SK-N-SH (cell line): ENCODE results near the gene IVNS1ABP. TPM values are rescaled to one million over a fixed set of nuclear protein-coding genes. Genes with fewer than 3 reads are reported as not detected.
"Not testable (repeated sequence)": the region's sequence is repeated elsewhere in the genome, so short reads cannot be mapped to it uniquely, and the experiment has no call there.

Experiments used
- CTCF ChIA-PET: fragments of 300-600, 350-600 bp; formaldehyde crosslinking; extraction: SDS; loops from one replicate; lab custom pipeline; 2021; lab: Yijun Ruan, JAX
- POLR2A ChIA-PET: fragments of 350-600 bp; sonication (Branson Sonifier 250); formaldehyde crosslinking; extraction: SDS; loops from one replicate; lab custom pipeline; 2020; ENCODE audit warnings: antibody characterized with exemption, inconsistent platforms; lab: Yijun Ruan, JAX
- DNase-seq: peaks from one replicate; pipeline ENCODE4 v3.0.0; 2012
- H2AFZ ChIP-seq: fragments of 200-600 bp; sonication (generic); 2 replicates; pipeline ENCODE4 v1.8.1; 2016; ENCODE audit warnings: antibody characterized with exemption, mild to moderate bottlenecking, low read depth
- H3F3A ChIP-seq: fragments of 200-600 bp; sonication (generic); replicated peaks from 2 replicates; pipeline ENCODE3; 2016; ENCODE audit warnings: antibody characterized with exemption, mild to moderate bottlenecking; ENCODE audit not compliant: insufficient read depth
- H3K27ac ChIP-seq, 2 experiments: fragments of 200-500 bp in 1 of 2; fragments of 200-600 bp in 1 of 2; sonication (Bioruptor generic) in 1 of 2; sonication (generic), shearing (Covaris generic) in 1 of 2; 2 replicates each; pipeline versions ENCODE4 v1.5.1 to v1.6.1; 2014 to 2016; ENCODE audit warnings: low read depth in 2 of 2, inconsistent platforms in 1 of 2, low read length in 1 of 2, mild to moderate bottlenecking in 1 of 2, mixed read lengths in 1 of 2
- H3K27me3 ChIP-seq: fragments of 200-600 bp; sonication (generic), shearing (Covaris generic); 2 replicates; pipeline ENCODE4 v1.6.1; 2016; ENCODE audit warnings: mixed run types; ENCODE audit not compliant: insufficient read depth
- H3K36me3 ChIP-seq, 2 experiments: fragments of 200-500 bp in 1 of 2; fragments of 200-600 bp in 1 of 2; sonication (Bioruptor generic) in 1 of 2; sonication (generic) in 1 of 2; replicated peaks in 1 of 2; 2 replicates each; pipeline versions ENCODE3 to v1.5.1; 2014 to 2016; ENCODE audit warnings: low read length in 1 of 2, mild to moderate bottlenecking in 1 of 2; ENCODE audit not compliant: insufficient read depth in 2 of 2, control insufficient read depth in 1 of 2
- H3K4me1 ChIP-seq, 2 experiments: fragments of 200-500 bp in 1 of 2; fragments of 200-600 bp in 1 of 2; sonication (Bioruptor generic) in 1 of 2; sonication (generic), shearing (Covaris generic) in 1 of 2; 2 replicates each; pipeline versions ENCODE4 v1.5.1 to v1.6.1; 2014 to 2016; ENCODE audit warnings: low read depth in 1 of 2, low read length in 1 of 2, mixed run types in 1 of 2; ENCODE audit not compliant: insufficient read depth in 2 of 2, control insufficient read depth in 1 of 2
- H3K4me2 ChIP-seq: fragments of 200-600 bp; sonication (generic), shearing (Covaris generic); 2 replicates; pipeline ENCODE4 v1.6.1; 2017; ENCODE audit warnings: mixed run types
- H3K4me3 ChIP-seq, 2 experiments: fragments of 200-500 bp in 1 of 2; fragments of 200-600 bp in 1 of 2; sonication (Bioruptor generic) in 1 of 2; sonication (generic), shearing (Covaris generic) in 1 of 2; 2 replicates each; pipeline versions ENCODE4 v1.5.1 to v1.8.1; 2014 to 2016; ENCODE audit warnings: low read depth in 2 of 2, inconsistent platforms in 1 of 2, low read length in 1 of 2, mild to moderate bottlenecking in 1 of 2, mixed read lengths in 1 of 2, moderate library complexity in 1 of 2
- H3K79me2 ChIP-seq: fragments of 200-600 bp; sonication (generic); 2 replicates; pipeline ENCODE4 v1.8.1; 2017; ENCODE audit warnings: mild to moderate bottlenecking; ENCODE audit not compliant: insufficient read depth
- H3K9ac ChIP-seq: fragments of 200-600 bp; sonication (generic); 2 replicates; pipeline ENCODE4 v1.6.1; 2017; ENCODE audit warnings: mixed run types
- H3K9me2 ChIP-seq: fragments of 200-600 bp; sonication (generic); 2 replicates; pipeline ENCODE4 v1.6.1; 2017; ENCODE audit warnings: mixed run types
- H3K9me3 ChIP-seq: fragments of 200-600 bp; sonication (generic); 2 replicates; pipeline ENCODE4 v1.6.1; 2017; ENCODE audit warnings: mixed run types, mild to moderate bottlenecking, moderate library complexity
- H4K20me1 ChIP-seq: fragments of 200-600 bp; sonication (generic); 2 replicates; pipeline ENCODE4 v1.6.1; 2017; ENCODE audit warnings: mild to moderate bottlenecking, mixed run types; ENCODE audit not compliant: insufficient read depth
- CHD2 ChIP-seq: fragments of 150-350 bp; IDR thresholded peaks from 2 replicates; pipeline ENCODE4 v1.6.1; 2018; ENCODE audit warnings: low read length; ENCODE audit not compliant: partially characterized antibody
- CTCF ChIP-seq: fragments of 200-600 bp; sonication (generic); IDR thresholded peaks from 2 replicates; pipeline ENCODE4 v1.6.1; 2017; ENCODE audit warnings: antibody characterized with exemption, mild to moderate bottlenecking, moderate library complexity
- EP300 ChIP-seq, 2 experiments: IDR thresholded peaks; 2 replicates each; pipeline versions ENCODE4 v1.4.0 to v1.6.1; 2012; ENCODE audit warnings: borderline replicate concordance in 1 of 2, low read depth in 1 of 2, low read length in 1 of 2
- FOSL2 ChIP-seq: IDR thresholded peaks from 2 replicates; pipeline ENCODE4 v1.4.0; 2012; ENCODE audit warnings: low read depth, mild to moderate bottlenecking, moderate library complexity, borderline replicate concordance
- FOXJ3 ChIP-seq: sonication (generic); formaldehyde crosslinking; IDR thresholded peaks from 2 replicates; pipeline ENCODE4 v1.5.1; 2020; ENCODE audit warnings: mild to moderate bottlenecking, missing genetic modification reagents
- GABPA ChIP-seq: IDR thresholded peaks from 2 replicates; pipeline ENCODE4 v1.4.0; 2012; ENCODE audit warnings: low read depth, mild to moderate bottlenecking
- GATA2 ChIP-seq: sonication (generic); formaldehyde crosslinking; IDR thresholded peaks from 2 replicates; pipeline ENCODE4 v1.5.0; 2020; ENCODE audit warnings: mild to moderate bottlenecking, missing genetic modification reagents
- MAX ChIP-seq: IDR thresholded peaks from 2 replicates; pipeline ENCODE4 v1.4.0; 2012; ENCODE audit warnings: low read depth
- MXI1 ChIP-seq: IDR thresholded peaks from 2 replicates; pipeline ENCODE4 v1.6.1; 2012; ENCODE audit warnings: mild to moderate bottlenecking, low read depth, low read length, improper control_type of control experiment
- REST ChIP-seq: IDR thresholded peaks from 2 replicates; pipeline ENCODE4 v1.6.1; 2012; ENCODE audit warnings: mild to moderate bottlenecking, low read depth, low read length, moderate library complexity
- RFX5 ChIP-seq: IDR thresholded peaks from 2 replicates; pipeline ENCODE4 v1.6.1; 2012; ENCODE audit warnings: mild to moderate bottlenecking, improper control_type of control experiment, low read length
- RXRA ChIP-seq: IDR thresholded peaks from 2 replicates; pipeline ENCODE4 v1.4.0; 2012; ENCODE audit warnings: low read depth, mild to moderate bottlenecking, borderline replicate concordance
- TCF12 ChIP-seq: IDR thresholded peaks from 2 replicates; pipeline ENCODE4 v1.4.0; 2012
- TEAD4 ChIP-seq: IDR thresholded peaks from 2 replicates; pipeline ENCODE4 v1.4.0; 2012; ENCODE audit warnings: mild to moderate bottlenecking, borderline replicate concordance; ENCODE audit not compliant: insufficient read depth
- USF1 ChIP-seq: IDR thresholded peaks from 2 replicates; pipeline ENCODE4 v1.4.0; 2012; ENCODE audit warnings: low read depth, borderline replicate concordance
- USF2 ChIP-seq: fragments of 150-350 bp; IDR thresholded peaks from 2 replicates; pipeline ENCODE4 v1.6.1; 2017; ENCODE audit warnings: antibody characterized with exemption, low read length, low read depth, borderline replicate concordance
- WGBS: methylation state at CpG from one replicate; pipeline ENCODE4 v1.1.6; 2017; ENCODE audit warnings: low lambda C conversion rate; 5-methylcytosine and 5-hydroxymethylcytosine counted together
- polyA plus RNA-seq, 3 experiments: library from polyadenylated mRNA; depleted of rRNA; stranded (reverse); fragments of >200 nt; gene quantifications; 2 replicates each; pipeline ENCODE4 v1.2.3, GENCODE V29; 2012

Gene IVNS1ABP
- polyA plus RNA-seq, 1 of the 3 experiments (the other 2 are of a cell fraction) = 24.5 TPM

GRCh38 chr1:185251928-185252327 is 65.1 kb downstream of the IVNS1ABP start:
- H4K20me1 ChIP-seq, H3K79me2 ChIP-seq, H3K4me2 ChIP-seq, H3K9me2 ChIP-seq, H3K9me3 ChIP-seq, DNase-seq, H3K4me3 ChIP-seq, POLR2A ChIA-PET, CTCF ChIA-PET, H3K27ac ChIP-seq, H3K4me1 ChIP-seq, H3F3A ChIP-seq, H3K9ac ChIP-seq, H3K36me3 ChIP-seq, H3K27me3 ChIP-seq, H2AFZ ChIP-seq: not testable (repeated sequence)
- 89% methylated on average over 3 of the region's 4 CpGs for WGBS

- no peak overlapping the region for H3K4me3 ChIP-seq
These were observed 67.0 kb downstream of the IVNS1ABP start for GRCh38 chr1:185250063-185250462.

More at GRCh38 chr1:185250063-185250462, 67.0 kb downstream of the IVNS1ABP start:
- Histone ChIP-seq H3K9ac (no peak overlapping the region), H3K79me2 (no peaks in the 10 kb centered on the region), H3F3A (no peaks in the 10 kb centered on the region), H3K4me1 (no peaks in the 10 kb centered on the region), H2AFZ (no peak overlapping the region), H3K27me3 (no peaks in the 10 kb centered on the region), H3K9me2 (no peaks in the 10 kb centered on the region), H3K9me3 (no peaks in the 10 kb centered on the region), H3K36me3 (no peaks in the 10 kb centered on the region), H4K20me1 (no peaks in the 10 kb centered on the region), H3K4me2 (no peak overlapping the region), H3K27ac (no peak overlapping the region)
- TF ChIP-seq EP300 (IDR thresholded peaks at IDR 0.05; ENCODE audit: borderline replicate concordance in 1 of 2, low read depth in 1 of 2, low read length in 1 of 2) (no peak), TEAD4 (no peak), CTCF (no peak), FOSL2 (no peak), MAX (no peak), GABPA (no peak), RXRA (no peak), RFX5 (no peak), FOXJ3 (CRISPR knock-in tag) (no peak), GATA2 (CRISPR knock-in tag) (no peak), CHD2 (no peak), TCF12 (no peak), USF2 (no peak), USF1 (no peak), MXI1 (no peak), REST (no peak)
- 82% methylated on average over 4 of the region's 4 CpGs for WGBS
- no peak for DNase-seq
- ChIA-PET CTCF (interaction anchor here (1.4 to 1.5 kb wide), 2 partner anchors 11 to 420 kb away, joined by 4 read pairs; no protein-coding TSS in a partner anchor), POLR2A (interaction anchor here (0.6 kb wide), 1 partner anchor 105 kb away, joined by 3 read pairs; no protein-coding TSS in a partner anchor)
